H7 (cell line): ENCODE results near the gene FAM20A. TPM values are rescaled to one million over a fixed set of nuclear protein-coding genes. Genes with fewer than 3 reads are reported as not detected.
A peak's percentile ranks its signal among the peaks of the same experiment; 100 is the strongest.

Experiments used
- DNase-seq: peaks from one replicate; pipeline ENCODE4 v3.0.0; 2012
- H3K27me3 ChIP-seq: 2 replicates; pipeline ENCODE4 v1.6.0; 2011; ENCODE audit warnings: mild to moderate bottlenecking, low read length; ENCODE audit not compliant: control insufficient read depth, insufficient read depth
- H3K36me3 ChIP-seq: replicated peaks from 2 replicates; pipeline ENCODE4 v1.5.1; 2011; ENCODE audit warnings: low read length; ENCODE audit not compliant: control insufficient read depth, insufficient read depth
- H3K4me3 ChIP-seq: 2 replicates; pipeline ENCODE4 v1.5.1; 2011; ENCODE audit warnings: low read depth, mild to moderate bottlenecking, control low read depth, low read length, moderate library complexity; ENCODE audit not compliant: insufficient read depth
- total RNA-seq: library from RNA; depleted of rRNA; stranded (reverse); fragments of >200 nt; shearing (Covaris generic); gene quantifications from 2 replicates; pipeline ENCODE4 v1.2.3, GENCODE V29; 2014

Gene FAM20A
- total RNA-seq, 1 experiment from 2014 or later: 20.5 TPM

GRCh38 chr17:68601565-68602288, 560 bp upstream of the FAM20A start:
- H3K36me3 ChIP-seq: no peaks in the 10 kb centered on the region
- peaks cover 17% of the 10 kb centered on the region for H3K27me3 ChIP-seq
- peak overlapping the region; percentile 80; the same call in 1 of the 2 replicates for H3K4me3 ChIP-seq
- DNase-seq: no peak

GRCh38 chr17:68600067-68600930, 868 bp downstream of the FAM20A start:
- H3K36me3 ChIP-seq: no peaks in the 10 kb centered on the region
- H3K27me3 ChIP-seq: peaks cover 17% of the 10 kb centered on the region
- DNase-seq: peak; percentile 87
- peak overlapping the region; percentile 80 for H3K4me3 ChIP-seq

- H3K4me3 ChIP-seq: peak overlapping the region; percentile 80
- no peaks in the 10 kb centered on the region for H3K36me3 ChIP-seq
- H3K27me3 ChIP-seq: peaks cover 17% of the 10 kb centered on the region
- DNase-seq: no peak
Observed at GRCh38 chr17:68599552-68600066, 1.6 kb downstream of the FAM20A start.

GRCh38 chr17:68599091-68599490, 2.1 kb downstream of the FAM20A start:
- no peak for DNase-seq
- H3K27me3 ChIP-seq: peaks cover 17% of the 10 kb centered on the region
- peak overlapping the region; percentile 80 for H3K4me3 ChIP-seq

GRCh38 chr17:68598545-68598961, 2.6 kb downstream of the FAM20A start:
- H3K4me3 ChIP-seq: peak overlapping the region; percentile 80; the same call in 1 of the 2 replicates

More at GRCh38 chr17:68599091-68599490, 2.1 kb downstream of the FAM20A start:
- no peaks in the 10 kb centered on the region for H3K36me3 ChIP-seq

GRCh38 chr17:68598074-68598473, 3.1 kb downstream of the FAM20A start:
- no peaks in the 10 kb centered on the region for H3K36me3 ChIP-seq
- H3K4me3 ChIP-seq: peak overlapping the region; percentile 80; the same call in 1 of the 2 replicates
- H3K27me3 ChIP-seq: peaks cover 17% of the 10 kb centered on the region
- no peak for DNase-seq

More at GRCh38 chr17:68598545-68598961, 2.6 kb downstream of the FAM20A start:
- peaks cover 17% of the 10 kb centered on the region for H3K27me3 ChIP-seq
- H3K36me3 ChIP-seq: no peaks in the 10 kb centered on the region
- no peak for DNase-seq

- no peaks in the 10 kb centered on the region for H3K36me3 ChIP-seq
- peaks cover 13% of the 10 kb centered on the region for H3K27me3 ChIP-seq
- no peak overlapping the region for H3K4me3 ChIP-seq
- DNase-seq: no peak
Observed at GRCh38 chr17:68596411-68596945, 4.7 kb downstream of the FAM20A start.

GRCh38 chr17:68595986-68596385, 5.2 kb downstream of the FAM20A start:
- Histone ChIP-seq H3K4me3 (no peak overlapping the region), H3K27me3 (peaks cover 8% of the 10 kb centered on the region), H3K36me3 (no peaks in the 10 kb centered on the region)
- DNase-seq: no peak

GRCh38 chr17:68595496-68595895, 5.7 kb downstream of the FAM20A start:
- H3K27me3 ChIP-seq: peaks cover 4% of the 10 kb centered on the region
- H3K4me3 ChIP-seq: no peak overlapping the region
- DNase-seq: no peak
- H3K36me3 ChIP-seq: no peaks in the 10 kb centered on the region

- Histone ChIP-seq H3K36me3 (no peaks in the 10 kb centered on the region), H3K27me3 (no peaks in the 10 kb centered on the region; the same call in 1 of the 2 replicates)
- DNase-seq: no peak
Observed at GRCh38 chr17:68594552-68594951, 6.6 kb downstream of the FAM20A start.

GRCh38 chr17:68592682-68593641, 8.2 kb downstream of the FAM20A start:
- Histone ChIP-seq H3K27me3 (no peaks in the 10 kb centered on the region), H3K4me3 (no peak overlapping the region), H3K36me3 (no peaks in the 10 kb centered on the region)
- DNase-seq: no peak

More at GRCh38 chr17:68594552-68594951, 6.6 kb downstream of the FAM20A start:
- H3K4me3 ChIP-seq: no peak overlapping the region

GRCh38 chr17:68592009-68592408, 9.2 kb downstream of the FAM20A start:
- Histone ChIP-seq H3K27me3 (no peaks in the 10 kb centered on the region), H3K4me3 (no peak overlapping the region), H3K36me3 (no peaks in the 10 kb centered on the region)
- DNase-seq: no peak

GRCh38 chr17:68591583-68591982, 9.6 kb downstream of the FAM20A start:
- Histone ChIP-seq H3K36me3 (no peaks in the 10 kb centered on the region), H3K4me3 (no peak overlapping the region), H3K27me3 (no peaks in the 10 kb centered on the region)
- DNase-seq: peak; percentile 85
